ENCODE data around the gene NOL4. TPM values are rescaled to one million over a fixed set of nuclear protein-coding genes. Genes with fewer than 3 reads are reported as not detected.

The NOL4 gene
- total RNA-seq, 2 donors from 2014 or later = 1.3 to 2.3 TPM

GRCh38 chr18:34196256-34196655, 28.5 kb downstream of the NOL4 start:
- no peak for DNase-seq
- H3K27me3 ChIP-seq = no peaks in the 10 kb centered on the region
- no peak for TF ChIP-seq CTCF (IDR thresholded peaks at IDR 0.05)
- no peak for TF ChIP-seq POLR2A (IDR thresholded peaks at IDR 0.05)
- intact Hi-C loops (cut with DNase I) = no loop called here
- H3K27ac ChIP-seq = no peak overlapping the region
- no peak overlapping the region for H3K4me3 ChIP-seq
- no peaks in the 10 kb centered on the region for H3K4me1 ChIP-seq
- ATAC-seq = no peak
- no peaks in the 10 kb centered on the region for H3K36me3 ChIP-seq (replicated peaks in 1 of 2; ENCODE audit: insufficient read depth in 1 of 2, low read depth in 2 of 2)
- no peaks in the 10 kb centered on the region for H3K9me3 ChIP-seq

GRCh38 chr18:34194239-34194638, 30.5 kb downstream of the NOL4 start:
- Histone ChIP-seq H3K27me3 (no peaks in the 10 kb centered on the region), H3K4me1 (no peaks in the 10 kb centered on the region), H3K36me3 (replicated peaks in 1 of 2; ENCODE audit: insufficient read depth in 1 of 2, low read depth in 2 of 2) (no peaks in the 10 kb centered on the region), H3K9me3 (no peaks in the 10 kb centered on the region), H3K4me3 (no peak overlapping the region), H3K27ac (no peak overlapping the region)
- intact Hi-C loops (cut with DNase I) = no loop called here
- DNase-seq (no peak), ATAC-seq (no peak)
- TF ChIP-seq POLR2A (IDR thresholded peaks at IDR 0.05) = no peak
- no peak for TF ChIP-seq CTCF (IDR thresholded peaks at IDR 0.05)
- 63% methylated on average over 3 of the region's 3 CpGs for WGBS, 2 donors

GRCh38 chr18:34189656-34190435, 34.9 kb downstream of the NOL4 start:
- no peak for DNase-seq
- no peaks in the 10 kb centered on the region for H3K9me3 ChIP-seq
- 62 to 72% methylated on average over 3 of the region's 3 CpGs for WGBS, 2 donors
- H3K27ac ChIP-seq = no peak overlapping the region
- H3K4me3 ChIP-seq = no peak overlapping the region
- ATAC-seq = no peak
- H3K4me1 ChIP-seq = no peaks in the 10 kb centered on the region
- TF ChIP-seq POLR2A (IDR thresholded peaks at IDR 0.05) = no peak
- TF ChIP-seq CTCF (IDR thresholded peaks at IDR 0.05) = no peak
- no peaks in the 10 kb centered on the region for H3K36me3 ChIP-seq (replicated peaks in 1 of 2; ENCODE audit: insufficient read depth in 1 of 2, low read depth in 2 of 2)
- intact Hi-C loops (cut with DNase I) = no loop called here
- H3K27me3 ChIP-seq = no peaks in the 10 kb centered on the region

All from body of pancreas (tissue), 4 donors.